NCI-H1417 (cell line): ENCODE measurements around the gene KIF5A.

Source experiments
- DNase-seq, 3 experiments: peaks; one replicate each; lab custom pipeline; 2025; lab: John Stamatoyannopoulos, UW

KIF5A gene

GRCh38 chr12:57620245-57620935 is 70.5 kb downstream of the KIF5A start:
- DNase-seq: no peak

GRCh38 chr12:57620936-57621496 is 71.2 kb downstream of the KIF5A start:
- DNase-seq: no peak

GRCh38 chr12:57621497-57622292 is 71.9 kb downstream of the KIF5A start:
- peak; percentile 52 to 74 (median 57) for DNase-seq

- DNase-seq: no peak
Observed at GRCh38 chr12:57622293-57623245, 72.7 kb downstream of the KIF5A start.

GRCh38 chr12:57623385-57623784 is 73.5 kb downstream of the KIF5A start:
- DNase-seq: no peak

GRCh38 chr12:57623811-57624390 is 74.1 kb downstream of the KIF5A start:
- no peak for DNase-seq

GRCh38 chr12:57624441-57625220 is 74.8 kb downstream of the KIF5A start:
- DNase-seq: no peak

GRCh38 chr12:57625261-57626032 is 75.6 kb downstream of the KIF5A start:
- no peak for DNase-seq

GRCh38 chr12:57626111-57626920 is 76.5 kb downstream of the KIF5A start:
- no peak for DNase-seq

- no peak for DNase-seq
Observed at GRCh38 chr12:57626921-57627445, 77.1 kb downstream of the KIF5A start.

- no peak for DNase-seq
Observed at GRCh38 chr12:57627501-57628279, 77.8 kb downstream of the KIF5A start.

GRCh38 chr12:57628280-57629191 is 78.7 kb downstream of the KIF5A start:
- no peak for DNase-seq

- DNase-seq: no peak
Observed at GRCh38 chr12:57629897-57630471, 80.1 kb downstream of the KIF5A start.

- no peak for DNase-seq
Observed at GRCh38 chr12:57630891-57631433, 81.1 kb downstream of the KIF5A start.

GRCh38 chr12:57631566-57632072 is 81.8 kb downstream of the KIF5A start:
- no peak for DNase-seq
